ENCODE data around the gene PRDM16. TPM values are rescaled to one million over a fixed set of nuclear protein-coding genes. Genes with fewer than 3 reads are reported as not detected.

PRDM16 gene
- total and polyA plus RNA-seq, 2 experiments from 2014 or later, result 0.14 to 0.16 TPM

GRCh38 chr1:3332043-3332442 lies 263.0 kb downstream of the PRDM16 start:
- Histone ChIP-seq H3K79me2 (replicated peaks; ENCODE audit: insufficient read depth) (no peaks in the 10 kb centered on the region), H3K4me1 (ENCODE audit: insufficient read depth) (no peaks in the 10 kb centered on the region), H4K20me1 (replicated peaks; ENCODE audit: insufficient read depth) (no peaks in the 10 kb centered on the region), H3F3A (replicated peaks; ENCODE audit: low read depth) (peaks cover 9% of the 10 kb centered on the region; the same call in 1 of the 2 replicates), H3K9me2 (ENCODE audit: insufficient read depth) (no peaks in the 10 kb centered on the region), H3K4me2 (no peak overlapping the region), H3K36me3 (ENCODE audit: insufficient read depth) (no peaks in the 10 kb centered on the region), H2AFZ (no peak overlapping the region), H3K4me3 (no peak overlapping the region), H3K27me3 (ENCODE audit: insufficient read depth) (no peaks in the 10 kb centered on the region), H3K27ac (ENCODE audit: low read depth) (no peak overlapping the region)
- Mint-ChIP-seq H3K27ac (no peak overlapping the region), H3K27me3 (ENCODE audit: insufficient read depth, low read depth, poor library complexity) (peaks cover 9% of the 10 kb centered on the region), H3K4me3 (no peak overlapping the region), H3K36me3 (ENCODE audit: low read depth) (no peaks in the 10 kb centered on the region), H3K9me3 (no peaks in the 10 kb centered on the region), H3K4me1 (peaks cover 6% of the 10 kb centered on the region; the same call in 1 of the 3 replicates)
- DNase-seq (ENCODE audit: low spot score), result no peak
- TF ChIP-seq STAT1 (IDR thresholded peaks at IDR 0.05; ENCODE audit: unreplicated experiment), result no peak
- TF ChIP-seq ETS1 (IDR thresholded peaks at IDR 0.05), result no peak
- no peak for TF ChIP-seq REST (IDR thresholded peaks at IDR 0.05; ENCODE audit: unreplicated experiment)
- no peak for TF ChIP-seq POLR2AphosphoS5 (IDR thresholded peaks at IDR 0.05; ENCODE audit: low read depth)
- TF ChIP-seq EZH2 (IDR thresholded peaks at IDR 0.05; ENCODE audit: low read depth, unreplicated experiment), result no peak
- TF ChIP-seq ZNF462 (CRISPR knock-in tag; IDR thresholded peaks at IDR 0.05), result no peak
- TF ChIP-seq CTCF (conservative IDR thresholded peaks at IDR 0.05; ENCODE audit: low read depth in 2 of 2), result no peak
- TF ChIP-seq JUNB (IDR thresholded peaks at IDR 0.05; ENCODE audit: unreplicated experiment), result no peak
- TF ChIP-seq ZNF331 (CRISPR knock-in tag; IDR thresholded peaks at IDR 0.05; ENCODE audit: low read depth), result no peak
- TF ChIP-seq EZH2phosphoT487 (IDR thresholded peaks at IDR 0.05; ENCODE audit: unreplicated experiment), result no peak
- ATAC-seq, result no peak

All from GM23338 (cell line).